Medulla oblongata (tissue), 1 donor: ENCODE data around the gene GSTM1.

Experiments
- DNase-seq: peaks from one replicate; pipeline ENCODE4 v3.0.0-alpha.2; 2015; ENCODE audit errors: extremely low spot score

Gene GSTM1

GRCh38 chr1:109726728-109727373 lies 39.2 kb downstream of the GSTM1 start:
- DNase-seq = no peak

GRCh38 chr1:109728870-109729269 lies 41.3 kb downstream of the GSTM1 start:
- no peak for DNase-seq

- DNase-seq = no peak
Observed at GRCh38 chr1:109730666-109731065, 43.0 kb downstream of the GSTM1 start.

DNA sequence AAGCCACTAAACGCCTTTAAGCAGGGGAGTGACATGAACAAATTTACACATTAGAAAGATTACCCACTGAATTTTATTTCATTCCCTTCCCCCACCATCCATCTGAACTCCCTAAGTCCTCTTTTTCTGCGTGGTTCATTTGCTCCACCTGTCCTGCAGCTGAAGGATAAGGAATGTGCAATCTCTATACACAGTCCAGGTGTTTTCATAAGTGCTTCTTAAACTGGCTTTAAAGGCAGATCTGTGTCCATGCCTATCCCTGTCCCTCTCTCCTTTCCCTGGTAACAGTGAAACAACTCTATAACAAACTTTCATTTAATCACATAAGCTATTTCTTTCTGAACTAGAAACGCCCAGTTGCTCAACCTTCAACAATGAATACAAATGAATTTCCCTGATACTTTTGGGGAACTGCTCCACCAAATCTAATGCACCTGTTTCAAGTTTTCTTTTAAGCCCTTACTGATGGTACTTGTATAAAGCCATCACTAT lies 44.8 kb downstream of the GSTM1 start:
- no peak for DNase-seq

GRCh38 chr1:109733236-109733870 lies 45.7 kb downstream of the GSTM1 start:
- DNase-seq = no peak

GRCh38 chr1:109739738-109740614 lies 52.4 kb downstream of the GSTM1 start:
- peak; percentile 84 for DNase-seq

- no peak for DNase-seq
Observed at GRCh38 chr1:109740615-109741373, 53.2 kb downstream of the GSTM1 start, which contains the start of gene GSTM3. GSTM3 (minus strand) TSS chr1:109741038; CDS start chr1:109740287, 751 bp downstream.
